Keratinocyte (primary cell): Measurements from ENCODE around the gene ZCRB1. TPM values are rescaled to one million over a fixed set of nuclear protein-coding genes. Genes with fewer than 3 reads are reported as not detected.

ENCODE experiments used
- DNase-seq: peaks from one replicate; pipeline ENCODE4 v3.0.0-alpha.2; 2011; ENCODE audit warnings: low read depth, missing footprints, low spot score
- FAIRE-seq: peaks from 2 replicates; lab custom pipeline; 2011; peaks lifted over from hg19 to GRCh38; lab: Jason Lieb, UNC
- H2AFZ ChIP-seq: 2 replicates; pipeline ENCODE4 v1.6.0; 2012; ENCODE audit warnings: low read length, control low read depth, inconsistent platforms; ENCODE audit not compliant: control insufficient read depth
- H3K27ac ChIP-seq: 2 replicates; pipeline ENCODE4 v1.5.1; 2011; ENCODE audit warnings: low read length; ENCODE audit not compliant: control insufficient read depth, insufficient read depth
- H3K27me3 ChIP-seq: 3 replicates; pipeline ENCODE4 v1.6.0; 2011; ENCODE audit warnings: low read length; ENCODE audit not compliant: control insufficient read depth, insufficient read depth; ENCODE audit errors: extremely low read depth
- H3K36me3 ChIP-seq, 2 experiments: 2 replicates in 1 of 2; 3 replicates in 1 of 2; pipeline ENCODE4 v1.5.1; 2011; ENCODE audit warnings: low read length in 2 of 2, mild to moderate bottlenecking in 1 of 2; ENCODE audit not compliant: control insufficient read depth in 2 of 2, insufficient read depth in 2 of 2; ENCODE audit errors: extremely low read depth in 1 of 2
- H3K4me1 ChIP-seq: 3 replicates; pipeline ENCODE4 v1.5.1; 2011; ENCODE audit warnings: low read length; ENCODE audit not compliant: control insufficient read depth, insufficient read depth; ENCODE audit errors: extremely low read depth
- H3K4me2 ChIP-seq: 3 replicates; pipeline ENCODE4 v1.6.0; 2011; ENCODE audit warnings: low read depth, low read length; ENCODE audit not compliant: control insufficient read depth, insufficient read depth; ENCODE audit errors: extremely low read depth
- H3K4me3 ChIP-seq, 3 experiments: fragments of 200-600 bp in 1 of 3; sonication (generic) in 1 of 3; 2 replicates in 2 of 3; 3 replicates in 1 of 3; pipeline ENCODE4 v1.5.1; 2011 to 2016; ENCODE audit warnings: low read length in 3 of 3, mild to moderate bottlenecking in 3 of 3, control low read depth in 2 of 3, inconsistent platforms in 1 of 3, low read depth in 1 of 3, mixed read lengths in 1 of 3, mixed run types in 1 of 3, moderate library complexity in 1 of 3; ENCODE audit not compliant: control insufficient read depth in 2 of 3, insufficient read depth in 2 of 3; ENCODE audit errors: extremely low read depth in 1 of 3
- H3K79me2 ChIP-seq: 2 replicates; pipeline ENCODE4 v1.6.0; 2012; ENCODE audit warnings: low read length; ENCODE audit not compliant: control insufficient read depth, insufficient read depth
- H3K9ac ChIP-seq: 3 replicates; pipeline ENCODE4 v1.6.0; 2011; ENCODE audit warnings: low read length; ENCODE audit not compliant: control insufficient read depth, insufficient read depth; ENCODE audit errors: extremely low read depth
- H3K9me1 ChIP-seq: 3 replicates; pipeline ENCODE4 v1.6.0; 2011; ENCODE audit warnings: low read length; ENCODE audit not compliant: control insufficient read depth, insufficient read depth; ENCODE audit errors: extremely low read depth
- H3K9me3 ChIP-seq: 2 replicates; pipeline ENCODE4 v1.5.1; 2012; ENCODE audit warnings: low read depth, low read length; ENCODE audit not compliant: control insufficient read depth
- H4K20me1 ChIP-seq: 3 replicates; pipeline ENCODE4 v1.6.0; 2011; ENCODE audit warnings: low read length; ENCODE audit not compliant: control insufficient read depth, insufficient read depth; ENCODE audit errors: extremely low read depth
- CTCF ChIP-seq, 3 experiments: IDR thresholded peaks in 1 of 3; conservative IDR thresholded peaks in 1 of 3; optimal IDR thresholded peaks in 1 of 3; 2 replicates in 2 of 3; 3 replicates in 1 of 3; pipeline versions ENCODE3 to v1.5.1; 2011; ENCODE audit warnings: low read length in 3 of 3, mild to moderate bottlenecking in 3 of 3, moderate library complexity in 2 of 3, control low read depth in 1 of 3, inconsistent platforms in 1 of 3; ENCODE audit not compliant: insufficient read depth in 2 of 3; ENCODE audit errors: extremely low read depth in 1 of 3
- EZH2 ChIP-seq: IDR thresholded peaks from one replicate; pipeline ENCODE4 v1.6.1; 2012; ENCODE audit warnings: inconsistent platforms, mild to moderate bottlenecking, low read length, moderate library complexity
- dilution Hi-C: fragments of 300-500 bp; cut with MboI; formaldehyde crosslinking; loops from one replicate; pipeline ENCODE4 v1.7.0; 2020; ENCODE audit warnings: low sequenced_read_pairs; ENCODE audit not compliant: extremely low pct_ligation_motif_present
- polyA plus RNA-seq, 5 experiments: library from polyadenylated mRNA; depleted of rRNA in 3 of 5; stranded (reverse) in 3 of 5; stranded (forward) in 1 of 5; unstranded in 1 of 5; fragments of >200 nt; gene quantifications; 1 replicate in 1 of 5; 2 replicates in 3 of 5; 3 replicates in 1 of 5; pipeline versions ENCODE4 v1.2.1 to v1.2.3, GENCODE V29; 2011 to 2012; ENCODE audit warnings: missing spikeins in 2 of 5, low read depth in 1 of 5, low replicate concordance in 1 of 5

The ZCRB1 gene
- polyA plus RNA-seq, 1 donor (not counting 4 experiments of a cell fraction or from before 2014, with no cell fraction given), result 41.6 TPM

- H3K36me3 ChIP-seq, result no peaks in the 10 kb centered on the region
- no peaks in the 10 kb centered on the region for H4K20me1 ChIP-seq
- H3K4me2 ChIP-seq, result no peak overlapping the region
- no peaks in the 10 kb centered on the region for H3K27me3 ChIP-seq
- H3K9me1 ChIP-seq, result no peaks in the 10 kb centered on the region
- H3K9ac ChIP-seq, result no peak overlapping the region
- DNase-seq, result no peak
- no peak for FAIRE-seq
- no peaks in the 10 kb centered on the region for H3K4me1 ChIP-seq
- dilution Hi-C loops, result no loop called here
- no peak overlapping the region for H2AFZ ChIP-seq
- no peak overlapping the region for H3K4me3 ChIP-seq
- no peaks in the 10 kb centered on the region for H3K79me2 ChIP-seq
- no peaks in the 10 kb centered on the region for H3K9me3 ChIP-seq
- no peak for TF ChIP-seq EZH2
- no peak for TF ChIP-seq CTCF (optimal IDR thresholded peaks at IDR 0.05 in 1 of 3, IDR thresholded peaks at IDR 0.05 in 1 of 3, conservative IDR thresholded peaks at IDR 0.05 in 1 of 3; ENCODE audit: extremely low read depth in 1 of 3, insufficient read depth in 2 of 3, low read length in 3 of 3)
- H3K27ac ChIP-seq, result no peak overlapping the region
Measured at GRCh38 chr12:42299392-42300308, 26.2 kb downstream of the ZCRB1 start.

- H3K79me2 ChIP-seq, result no peaks in the 10 kb centered on the region
- H3K4me2 ChIP-seq, result no peak overlapping the region
- H3K9me3 ChIP-seq, result no peaks in the 10 kb centered on the region
- FAIRE-seq (no peak), DNase-seq (no peak)
- H3K9ac ChIP-seq, result no peak overlapping the region
- TF ChIP-seq EZH2 (no peak), CTCF (optimal IDR thresholded peaks at IDR 0.05 in 1 of 3, IDR thresholded peaks at IDR 0.05 in 1 of 3, conservative IDR thresholded peaks at IDR 0.05 in 1 of 3; ENCODE audit: extremely low read depth in 1 of 3, insufficient read depth in 2 of 3, low read length in 3 of 3) (no peak)
- H2AFZ ChIP-seq, result no peak overlapping the region
- dilution Hi-C loops, result no loop called here
- H3K27me3 ChIP-seq, result no peaks in the 10 kb centered on the region
- no peaks in the 10 kb centered on the region for H4K20me1 ChIP-seq
- H3K9me1 ChIP-seq, result no peaks in the 10 kb centered on the region
- H3K36me3 ChIP-seq, result no peaks in the 10 kb centered on the region
- H3K4me1 ChIP-seq, result no peaks in the 10 kb centered on the region
- no peak overlapping the region for H3K4me3 ChIP-seq
- H3K27ac ChIP-seq, result no peak overlapping the region
Measured at GRCh38 chr12:42298887-42299286, 27.0 kb downstream of the ZCRB1 start.
